MCF 10A (cell line): Measurements from ENCODE around the gene NRXN3. TPM values are rescaled to one million over a fixed set of nuclear protein-coding genes. Genes with fewer than 3 reads are reported as not detected.

Source experiments
- BruUV-seq: library from RNA; stranded (reverse); fragments of 400-500 nt; replicated peaks from 2 replicates; lab custom pipeline; 2021; lab: Mats Ljungman, UMichigan
- CTCF ChIA-PET: fragments of 300-600 bp; sonication (Branson Sonifier 250); formaldehyde crosslinking; extraction: SDS; loops from one replicate; lab custom pipeline; 2021; ENCODE audit warnings: antibody characterized with exemption, inconsistent platforms; lab: Yijun Ruan, JAX
- POLR2A ChIA-PET: fragments of 300-600, 350-650 bp; sonication (Branson Sonifier 250); formaldehyde crosslinking; extraction: SDS; loops from one replicate; lab custom pipeline; 2020; ENCODE audit warnings: antibody characterized with exemption, inconsistent platforms; lab: Yijun Ruan, JAX
- DNase-seq: peaks from one replicate; pipeline ENCODE4 v3.0.0-alpha.2; 2018; ENCODE audit not compliant: unreplicated experiment
- H3K27ac Mint-ChIP-seq: one replicate; pipeline ENCODE4 v1.8.0; 2022; ENCODE audit warnings: mild to moderate bottlenecking, low read depth, mixed read lengths; ENCODE audit not compliant: unreplicated experiment
- H3K27me3 Mint-ChIP-seq: one replicate; pipeline ENCODE4 v1.8.0; 2022; ENCODE audit warnings: mixed read lengths; ENCODE audit not compliant: insufficient read depth, unreplicated experiment
- H3K36me3 Mint-ChIP-seq: one replicate; pipeline ENCODE4 v1.8.0; 2022; ENCODE audit warnings: mild to moderate bottlenecking, moderate library complexity, mixed read lengths; ENCODE audit not compliant: insufficient read depth, unreplicated experiment
- H3K4me1 Mint-ChIP-seq: one replicate; pipeline ENCODE4 v1.8.0; 2022; ENCODE audit warnings: mixed read lengths; ENCODE audit not compliant: insufficient read depth, unreplicated experiment
- H3K4me3 Mint-ChIP-seq: one replicate; pipeline ENCODE4 v1.8.0; 2022; ENCODE audit warnings: mild to moderate bottlenecking, moderate library complexity, mixed read lengths; ENCODE audit not compliant: unreplicated experiment
- H3K9me3 Mint-ChIP-seq: one replicate; pipeline ENCODE4 v1.8.0; 2022; ENCODE audit warnings: mixed read lengths; ENCODE audit not compliant: unreplicated experiment
- intact Hi-C: fragments of 100-400 bp; cut with micrococcal nuclease; formaldehyde crosslinking; loops from 2 replicates; pipeline ENCODE4 v1.14.1; 2022
- total RNA-seq: library from RNA; stranded (reverse); gene quantifications from 2 replicates; pipeline ENCODE4 v1.2.3, GENCODE V29; 2022
- TF ChIP-seq, protein P1 (sequence below): fragments of 200-600 bp; IDR thresholded peaks from one replicate; pipeline ENCODE4 v1.8.0; 2022; ENCODE audit warnings: antibody characterized with exemption, mild to moderate bottlenecking; ENCODE audit not compliant: unreplicated experiment

NRXN3 gene
- total RNA-seq, 1 experiment from 2014 or later: not detected

DNA sequence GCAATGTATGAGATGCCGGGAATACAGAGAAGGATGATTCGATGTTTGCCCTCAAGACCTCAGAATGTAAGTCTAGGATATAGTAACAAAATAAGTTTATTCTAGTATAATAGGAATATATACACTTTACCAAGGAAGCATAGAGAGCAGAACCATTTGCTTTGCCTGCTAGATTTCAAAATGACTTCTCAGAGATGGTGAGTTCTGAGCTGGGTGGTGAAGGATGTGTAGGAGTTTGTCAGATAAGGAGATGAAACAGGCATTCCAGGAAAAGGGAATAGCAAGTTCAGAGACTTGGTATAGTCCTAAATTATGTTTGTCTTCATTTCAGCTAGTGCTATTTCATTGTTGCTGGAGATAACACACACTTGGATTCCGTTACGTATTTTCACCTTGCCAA is 1385.3 kb downstream of the NRXN3 start:
- H3K27ac Mint-ChIP-seq: no peak overlapping the region
- no peaks in the 10 kb centered on the region for H3K4me1 Mint-ChIP-seq
- no peak overlapping the region for H3K4me3 Mint-ChIP-seq
- DNase-seq: no peak
- H3K27me3 Mint-ChIP-seq: peaks cover 24% of the 10 kb centered on the region
- no peaks in the 10 kb centered on the region for H3K9me3 Mint-ChIP-seq
- ChIA-PET POLR2A (no interaction called here), CTCF (no interaction called here)
- H3K36me3 Mint-ChIP-seq: no peaks in the 10 kb centered on the region
- TF ChIP-seq, protein P1, sequence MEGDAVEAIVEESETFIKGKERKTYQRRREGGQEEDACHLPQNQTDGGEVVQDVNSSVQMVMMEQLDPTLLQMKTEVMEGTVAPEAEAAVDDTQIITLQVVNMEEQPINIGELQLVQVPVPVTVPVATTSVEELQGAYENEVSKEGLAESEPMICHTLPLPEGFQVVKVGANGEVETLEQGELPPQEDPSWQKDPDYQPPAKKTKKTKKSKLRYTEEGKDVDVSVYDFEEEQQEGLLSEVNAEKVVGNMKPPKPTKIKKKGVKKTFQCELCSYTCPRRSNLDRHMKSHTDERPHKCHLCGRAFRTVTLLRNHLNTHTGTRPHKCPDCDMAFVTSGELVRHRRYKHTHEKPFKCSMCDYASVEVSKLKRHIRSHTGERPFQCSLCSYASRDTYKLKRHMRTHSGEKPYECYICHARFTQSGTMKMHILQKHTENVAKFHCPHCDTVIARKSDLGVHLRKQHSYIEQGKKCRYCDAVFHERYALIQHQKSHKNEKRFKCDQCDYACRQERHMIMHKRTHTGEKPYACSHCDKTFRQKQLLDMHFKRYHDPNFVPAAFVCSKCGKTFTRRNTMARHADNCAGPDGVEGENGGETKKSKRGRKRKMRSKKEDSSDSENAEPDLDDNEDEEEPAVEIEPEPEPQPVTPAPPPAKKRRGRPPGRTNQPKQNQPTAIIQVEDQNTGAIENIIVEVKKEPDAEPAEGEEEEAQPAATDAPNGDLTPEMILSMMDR: no peak
- BruUV-seq: no TSS peak
- intact Hi-C loops: no loop called here

DNA sequence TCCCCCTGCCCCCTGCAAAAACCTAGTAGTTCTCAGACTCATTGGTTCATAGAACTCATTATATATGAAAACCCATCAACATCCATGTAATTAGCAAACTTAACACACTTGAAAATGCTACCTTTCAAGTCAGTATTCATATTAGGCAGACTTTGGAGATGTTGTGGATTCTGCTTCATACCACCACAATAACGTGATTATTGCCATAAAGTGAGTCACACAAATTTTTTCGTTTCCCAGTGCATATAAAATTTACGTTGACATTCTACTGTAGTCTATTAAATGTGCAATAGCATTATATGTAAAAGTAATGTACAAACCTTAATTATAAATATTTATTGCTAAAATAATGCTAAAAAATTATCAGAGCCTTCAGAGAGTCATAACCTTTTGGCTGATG is 1387.1 kb downstream of the NRXN3 start:
- intact Hi-C loops: no loop called here
- no TSS peak for BruUV-seq
- no peak for DNase-seq
- ChIA-PET CTCF (no interaction called here), POLR2A (no interaction called here)
- H3K36me3 Mint-ChIP-seq: no peaks in the 10 kb centered on the region
- TF ChIP-seq, protein P1: no peak
- no peaks in the 10 kb centered on the region for H3K4me1 Mint-ChIP-seq
- H3K9me3 Mint-ChIP-seq: no peaks in the 10 kb centered on the region
- H3K27me3 Mint-ChIP-seq: peaks cover 22% of the 10 kb centered on the region
- H3K4me3 Mint-ChIP-seq: no peak overlapping the region
- H3K27ac Mint-ChIP-seq: no peak overlapping the region

DNA sequence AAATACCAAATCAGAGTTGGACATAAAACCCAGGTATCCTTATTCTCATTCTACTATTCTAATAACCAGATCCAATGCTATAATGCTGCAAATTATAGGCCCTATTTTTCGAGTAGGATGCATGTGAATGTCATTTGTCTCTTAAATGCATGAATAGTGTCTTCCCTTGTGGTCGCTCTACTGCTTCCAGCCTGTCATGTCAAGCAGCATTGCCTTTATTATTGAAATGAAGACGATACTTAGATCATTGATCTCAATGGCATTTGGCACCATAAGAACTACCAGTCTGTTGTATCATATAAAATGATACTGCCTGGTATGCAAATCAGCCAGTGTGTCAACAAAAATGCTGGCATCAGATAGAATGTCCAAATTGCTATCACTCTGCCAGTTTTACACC is 1392.0 kb downstream of the NRXN3 start:
- Mint-ChIP-seq H3K4me1 (no peaks in the 10 kb centered on the region), H3K27me3 (no peaks in the 10 kb centered on the region), H3K4me3 (no peak overlapping the region), H3K27ac (no peak overlapping the region), H3K36me3 (no peaks in the 10 kb centered on the region), H3K9me3 (no peaks in the 10 kb centered on the region)
- intact Hi-C loops: no loop called here
- BruUV-seq: no TSS peak
- TF ChIP-seq, protein P1: no peak
- CTCF ChIA-PET: no interaction called here
- no peak for DNase-seq
- POLR2A ChIA-PET: no interaction called here

DNA sequence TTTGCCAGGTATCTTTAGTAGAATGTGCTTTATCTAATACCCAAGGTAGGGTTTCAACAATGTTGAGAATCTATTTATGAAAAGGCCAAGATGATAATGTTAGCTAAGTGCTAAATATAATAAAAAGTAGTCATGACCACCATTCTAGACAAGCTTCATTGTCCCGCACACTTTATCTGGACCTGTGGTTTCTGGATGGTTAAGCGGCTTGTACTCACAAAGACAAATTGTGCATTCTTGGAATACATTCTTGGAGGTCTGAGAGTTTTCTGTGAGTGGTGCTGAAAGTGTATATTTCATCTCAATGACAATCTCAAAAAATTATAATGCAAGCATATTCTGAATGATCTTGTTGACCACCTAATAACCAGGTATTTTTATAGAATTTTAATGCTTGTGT is 1394.2 kb downstream of the NRXN3 start:
- TF ChIP-seq, protein P1: no peak
- POLR2A ChIA-PET: no interaction called here
- H3K4me3 Mint-ChIP-seq: no peak overlapping the region
- H3K4me1 Mint-ChIP-seq: no peaks in the 10 kb centered on the region
- CTCF ChIA-PET: interaction anchor here (0.6 kb wide), 1 partner anchor 558 kb away, joined by 7 read pairs; no protein-coding TSS in a partner anchor
- no peaks in the 10 kb centered on the region for H3K36me3 Mint-ChIP-seq
- no peaks in the 10 kb centered on the region for H3K27me3 Mint-ChIP-seq
- H3K9me3 Mint-ChIP-seq: no peaks in the 10 kb centered on the region
- BruUV-seq: no TSS peak
- no peak for DNase-seq
- intact Hi-C loops: no loop called here
- H3K27ac Mint-ChIP-seq: no peak overlapping the region
